NCI-H524 treated with DMSO at 0.1 percent for 48 hours (cell line): ENCODE data around the gene PSMB10.

Experiments used
- DNase-seq: peaks from one replicate; lab custom pipeline; 2025; lab: John Stamatoyannopoulos, UW

PSMB10 gene

DNA sequence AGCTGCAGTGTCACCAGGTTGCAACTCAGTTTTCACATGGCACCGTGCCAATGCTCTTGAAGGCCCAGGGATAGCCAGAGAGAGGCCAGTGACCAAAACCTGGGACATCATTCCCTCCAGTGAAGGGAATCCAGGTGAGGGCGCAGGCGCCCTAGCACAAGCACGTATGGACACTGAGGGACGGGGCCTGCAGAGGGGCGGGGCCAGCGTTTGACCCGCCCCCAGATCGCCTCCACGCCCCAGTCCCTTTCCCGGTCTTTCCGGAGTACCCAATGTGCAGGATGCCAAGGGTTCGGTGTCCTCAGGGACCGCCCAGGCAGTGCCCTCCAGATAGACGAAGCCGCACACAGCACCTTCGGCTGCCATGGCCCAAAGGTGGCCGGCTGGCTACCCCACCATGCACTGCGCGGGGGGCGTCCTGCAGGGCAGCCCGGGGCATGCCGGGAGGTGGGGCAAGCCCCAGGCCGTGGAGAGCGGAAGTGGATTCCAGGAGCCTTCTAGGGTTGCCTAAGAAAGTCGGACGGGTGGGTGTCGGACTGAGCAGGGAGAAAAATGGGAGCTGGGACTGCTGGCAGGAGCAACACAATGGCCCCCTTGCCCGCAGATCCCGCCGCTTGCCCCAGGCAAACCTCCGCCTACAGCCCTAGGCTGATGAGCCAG, 27.1 kb upstream of the PSMB10 start:
- no peak for DNase-seq

DNA sequence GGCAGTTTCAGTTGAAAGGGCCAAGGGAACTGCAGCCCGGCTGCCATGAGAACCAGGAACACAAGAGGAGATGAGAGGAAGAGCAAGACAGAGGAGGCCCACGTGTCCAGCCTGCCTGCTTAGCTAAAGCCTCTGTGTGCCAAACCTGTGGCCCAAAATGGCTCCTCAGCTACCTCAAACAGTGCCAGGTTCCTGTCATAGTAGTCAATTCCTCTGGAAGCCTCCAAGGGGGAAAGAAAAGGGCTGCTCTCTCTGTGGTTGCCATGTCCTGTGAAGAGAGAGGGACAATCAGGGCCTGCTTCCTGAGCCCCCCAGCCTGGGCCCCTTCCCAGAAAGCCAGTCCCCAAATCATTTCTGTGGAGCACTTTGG, 26.6 kb upstream of the PSMB10 start:
- no peak for DNase-seq

DNA sequence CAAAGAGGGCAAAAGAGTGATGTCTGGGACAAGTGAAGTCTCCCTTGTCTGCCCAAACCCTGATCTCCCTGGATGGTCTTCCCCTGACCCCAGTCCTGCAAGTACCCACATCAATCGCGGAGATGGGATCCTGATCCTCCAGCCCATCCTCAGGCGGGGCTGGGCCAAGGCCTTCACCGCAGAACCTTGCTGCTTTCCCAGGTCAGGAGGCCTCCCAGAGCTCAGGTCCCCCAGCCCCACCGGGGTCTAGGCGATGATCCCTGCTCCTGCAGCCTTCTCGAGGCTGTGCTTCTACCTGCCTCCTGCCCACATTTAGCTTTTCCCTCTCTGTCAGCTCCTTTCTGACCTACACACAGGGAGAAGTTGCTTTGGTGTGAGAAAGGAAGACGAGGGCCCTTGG, 25.5 kb upstream of the PSMB10 start:
- DNase-seq, result no peak

DNA sequence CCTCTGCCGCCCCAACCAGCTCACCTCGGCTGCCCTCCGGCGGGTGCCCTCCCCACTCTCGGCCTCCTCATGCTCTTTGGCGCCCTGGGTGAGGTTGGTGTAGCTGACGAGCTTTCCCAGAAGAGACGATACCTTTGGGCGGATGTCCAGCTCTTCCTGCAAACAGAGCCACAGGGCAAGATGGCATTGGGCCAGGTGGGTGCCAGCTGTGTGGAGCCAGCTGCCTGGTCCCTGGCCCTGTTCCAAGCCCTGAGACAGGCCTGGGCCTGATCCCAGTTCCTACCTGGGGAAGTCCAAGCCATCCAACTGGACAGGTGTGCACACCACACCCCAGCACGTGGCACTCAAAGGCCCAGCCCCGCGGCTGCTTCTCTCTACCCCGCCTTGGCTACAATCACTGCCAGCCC, 24.9 kb upstream of the PSMB10 start:
- DNase-seq, result no peak

DNA sequence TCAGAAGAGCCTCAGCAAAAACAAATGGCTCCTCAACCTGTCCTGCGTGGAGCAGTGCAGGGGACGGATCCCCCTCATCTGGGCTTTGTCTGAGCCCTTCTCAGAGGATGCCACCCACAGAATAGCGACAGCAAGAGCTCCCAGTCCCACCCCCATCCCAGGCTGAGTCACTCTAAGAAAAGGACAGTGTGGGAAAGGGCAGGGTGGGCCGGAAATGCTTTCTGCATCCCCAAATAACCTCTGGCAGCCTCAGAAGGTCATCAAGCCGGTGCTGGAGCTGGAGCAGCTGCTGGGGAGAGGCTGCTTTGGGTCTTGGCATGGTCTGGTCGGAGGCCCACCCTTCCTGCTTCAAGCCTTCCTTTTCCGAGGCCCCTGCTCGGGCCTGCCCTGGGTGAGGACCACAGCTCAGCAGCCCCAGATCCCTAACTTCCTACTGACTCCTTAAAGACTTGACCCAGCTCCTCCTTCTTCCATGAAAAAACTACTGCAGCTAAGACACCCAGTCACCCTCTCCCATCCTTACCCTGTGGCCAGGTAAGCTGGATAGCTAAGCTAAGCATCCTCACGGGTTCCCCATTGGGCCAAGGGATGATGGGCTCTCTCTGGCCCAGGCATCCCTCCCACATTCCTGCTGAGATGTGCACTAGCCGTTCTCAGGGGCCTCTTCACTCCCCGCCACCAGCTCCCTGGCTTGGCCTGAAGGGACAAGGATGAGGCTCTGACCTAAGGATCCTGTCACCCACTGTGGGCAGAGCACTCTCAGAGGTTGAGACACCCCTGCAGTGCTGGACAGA, 23.1 kb upstream of the PSMB10 start:
- DNase-seq, result no peak

DNA sequence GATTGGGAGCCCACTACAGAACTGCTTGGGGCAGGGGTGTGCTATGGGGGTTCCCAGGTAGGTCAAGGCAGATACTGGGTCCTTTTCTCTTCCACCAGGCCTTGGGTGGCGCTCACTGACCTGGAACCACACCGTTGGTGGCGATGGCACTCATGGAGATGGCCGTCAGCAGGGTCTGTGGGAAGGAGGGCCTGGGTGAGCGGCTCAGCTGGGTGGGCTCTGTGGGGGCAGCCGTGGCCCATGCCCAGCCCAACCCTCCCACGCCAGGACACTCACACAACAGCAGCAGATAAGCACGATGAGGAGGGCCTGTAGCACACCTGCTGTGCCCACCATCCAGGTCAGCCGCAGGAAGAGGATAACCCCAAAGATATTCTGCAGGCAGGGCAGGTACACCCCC, 21.0 kb upstream of the PSMB10 start:
- DNase-seq, result no peak

DNA sequence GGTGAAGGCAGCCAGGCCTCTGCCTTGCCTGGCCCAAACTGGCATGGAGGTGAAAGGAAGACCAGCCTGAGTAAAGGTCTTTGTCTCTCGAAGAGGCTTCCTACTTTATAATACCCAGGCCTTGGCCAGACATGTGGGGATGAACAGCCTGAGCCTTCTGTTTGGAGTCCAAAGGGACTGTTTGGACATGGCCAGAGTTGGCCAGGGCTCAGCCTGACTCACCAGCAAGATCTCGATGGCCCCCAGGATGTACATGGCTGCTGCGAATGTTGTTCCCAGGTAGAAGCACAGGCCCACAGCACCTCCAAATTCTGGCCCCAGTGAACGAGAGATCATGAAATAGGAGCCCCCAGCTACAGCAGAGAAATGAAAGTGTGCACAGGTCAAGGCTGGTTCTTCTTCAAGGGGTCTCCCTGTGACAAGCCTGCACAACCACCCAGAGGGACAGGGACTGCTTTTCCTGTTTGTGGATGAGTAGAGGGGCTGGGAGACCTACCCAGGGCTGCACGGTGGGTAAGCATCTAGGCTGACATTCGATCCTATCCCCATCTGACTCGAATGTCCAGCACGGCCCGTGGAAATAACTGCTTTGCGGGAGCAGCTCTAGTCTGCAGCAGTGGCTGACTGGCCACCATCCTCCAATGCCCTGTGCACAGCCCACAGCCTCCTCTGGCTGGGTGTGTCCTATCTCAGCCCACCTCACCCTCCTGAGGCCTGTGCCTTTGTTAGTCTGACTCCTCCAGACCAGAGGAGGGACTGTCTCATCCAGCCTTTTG, 18.0 kb upstream of the PSMB10 start:
- no peak for DNase-seq

DNA sequence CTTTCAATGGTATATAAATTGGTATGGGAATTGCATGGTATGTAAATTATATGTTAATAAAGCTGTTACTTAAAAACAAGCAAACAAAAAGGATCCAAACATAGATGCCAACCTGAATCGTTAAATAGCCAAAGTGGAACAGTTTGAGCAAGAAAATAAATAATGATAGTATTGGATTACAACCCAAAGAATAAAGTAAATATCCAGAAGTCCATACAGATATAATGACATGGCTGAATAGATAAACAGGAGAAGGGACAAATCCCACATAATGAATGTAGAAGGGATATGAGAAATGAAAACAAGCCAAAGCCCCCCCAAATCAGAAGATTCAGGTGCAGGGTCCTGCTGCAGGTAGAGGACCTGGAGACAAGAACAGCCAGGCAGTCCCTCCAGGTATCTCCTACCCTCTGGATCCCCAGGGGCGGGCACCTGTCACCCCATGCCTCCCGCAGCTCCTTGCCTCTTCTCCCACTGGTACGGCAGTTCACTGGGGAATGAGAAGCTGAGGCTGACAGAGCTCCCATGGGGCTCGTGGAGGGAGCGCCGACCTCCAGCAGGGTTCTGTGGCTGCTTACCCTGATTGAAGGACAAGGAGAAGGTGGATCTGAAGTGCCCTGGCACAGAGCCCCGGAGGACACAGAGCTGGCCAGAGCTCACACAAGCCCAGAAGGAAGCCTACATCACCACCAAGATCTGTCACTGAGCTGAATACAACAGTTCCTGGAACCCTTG, 17.2 kb upstream of the PSMB10 start:
- no peak for DNase-seq

DNA sequence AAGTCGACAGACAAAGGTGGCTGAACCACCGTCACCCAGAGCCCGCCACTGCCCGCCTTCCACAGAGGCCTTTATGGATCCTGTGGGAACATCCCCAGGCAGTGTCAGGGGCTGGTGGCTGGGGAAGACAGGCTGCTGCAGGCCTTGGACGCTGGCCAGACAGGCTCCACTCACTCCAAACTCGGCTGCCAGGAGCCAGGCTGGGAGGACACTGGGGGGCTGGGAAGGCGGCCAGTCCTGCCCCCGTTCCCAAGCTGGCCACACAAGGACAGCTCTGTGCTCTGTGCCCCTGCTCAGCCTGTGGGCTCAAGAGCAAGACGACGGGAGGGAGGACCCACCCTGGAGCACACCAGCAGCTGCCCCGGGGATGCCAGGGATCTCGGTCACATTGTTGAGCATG, 14.8 kb upstream of the PSMB10 start:
- no peak for DNase-seq

DNA sequence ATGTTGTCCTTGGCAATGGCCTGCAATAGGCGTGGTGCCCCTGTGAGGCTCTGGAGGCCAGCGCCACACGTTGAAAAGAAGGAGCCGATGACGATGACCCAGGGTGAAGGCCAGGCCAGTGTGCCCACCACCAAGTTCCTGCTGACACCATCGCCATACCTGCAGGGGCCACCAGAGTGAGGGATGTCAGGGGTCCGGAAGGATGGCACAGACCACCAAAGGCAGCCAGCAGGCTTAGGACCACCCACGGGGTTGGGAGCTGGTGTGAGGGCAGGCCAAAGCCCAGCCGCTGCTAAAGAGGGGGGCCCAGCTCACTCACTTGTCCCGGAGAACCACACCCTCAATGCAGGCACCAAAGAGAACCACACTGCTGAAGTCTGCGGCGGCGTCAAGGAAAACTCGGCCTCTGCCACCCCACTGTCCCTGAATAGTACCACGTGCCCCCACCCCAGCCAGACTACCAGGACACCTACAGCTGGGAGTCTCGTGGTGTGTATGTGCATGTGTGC, 13.7 kb upstream of the PSMB10 start:
- no peak for DNase-seq

DNA sequence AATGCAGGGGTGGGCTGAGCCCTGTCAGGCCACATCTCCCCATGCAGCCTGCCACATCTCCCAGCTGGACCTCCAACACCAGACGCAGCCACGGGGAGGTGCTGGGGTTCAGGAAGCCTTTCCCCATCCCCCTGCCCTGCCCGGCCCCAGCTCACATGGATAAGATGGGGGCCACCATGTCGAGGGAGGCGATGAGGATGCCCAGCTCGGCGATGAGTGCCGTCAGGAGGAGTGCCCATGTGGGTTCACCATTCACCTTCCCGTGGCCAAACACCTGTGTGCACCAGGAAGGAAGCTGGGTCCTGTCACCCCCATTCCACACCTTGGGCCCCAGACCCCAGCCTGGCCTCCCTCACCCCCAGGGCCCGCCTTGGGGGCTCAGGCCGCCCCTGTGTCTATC, 13.0 kb upstream of the PSMB10 start:
- no peak for DNase-seq

DNA sequence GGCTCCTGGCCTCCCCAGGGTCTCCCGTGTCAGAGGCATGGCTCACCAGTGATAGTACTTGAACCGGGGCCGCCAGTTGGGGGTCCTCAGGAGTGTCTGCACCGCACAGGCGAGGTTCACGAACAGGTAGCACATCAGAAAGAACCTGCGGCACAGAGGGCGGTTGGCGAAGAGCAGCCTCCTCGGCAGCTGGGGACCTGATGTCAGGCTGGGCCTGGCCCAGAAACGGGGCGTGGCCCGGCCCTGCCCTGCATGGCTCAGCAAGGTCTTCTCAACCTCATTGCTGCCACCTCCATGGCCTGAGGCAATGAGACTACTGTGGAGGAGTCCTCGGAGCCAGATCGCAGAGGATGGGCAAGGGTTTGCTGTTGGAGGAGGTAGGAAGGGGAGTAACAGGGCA, 11.4 kb upstream of the PSMB10 start:
- DNase-seq, result no peak

DNA sequence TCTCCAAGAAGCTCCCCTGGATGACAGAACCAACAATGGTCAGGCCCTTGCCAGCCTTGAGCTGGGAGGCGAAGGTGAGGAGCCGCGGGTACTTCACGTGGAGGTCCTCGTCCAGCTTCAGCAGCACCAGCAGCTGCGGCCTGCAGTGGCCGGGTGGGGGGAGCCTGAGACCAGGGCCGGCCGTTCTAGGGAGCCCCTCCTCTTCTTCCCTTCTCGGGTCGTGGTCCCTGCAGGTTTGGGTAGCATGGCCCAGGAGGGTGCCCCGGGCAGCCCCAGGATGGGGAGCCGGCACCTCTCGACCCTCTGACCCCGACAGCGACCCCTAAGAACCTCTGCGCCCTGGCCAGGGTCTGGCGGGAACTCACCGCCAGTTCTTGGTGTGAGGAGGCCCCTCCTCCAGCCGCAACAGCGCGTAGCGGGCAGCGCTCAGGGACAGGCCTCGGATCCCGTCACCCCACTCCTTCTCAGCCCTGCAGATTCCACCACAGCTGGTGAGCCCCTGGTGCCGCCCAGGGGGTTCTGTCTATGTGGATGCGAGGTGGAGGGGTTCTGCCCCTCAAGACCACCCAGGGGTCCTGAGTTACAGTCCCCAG, 10.4 kb upstream of the PSMB10 start:
- DNase-seq, result no peak

DNA sequence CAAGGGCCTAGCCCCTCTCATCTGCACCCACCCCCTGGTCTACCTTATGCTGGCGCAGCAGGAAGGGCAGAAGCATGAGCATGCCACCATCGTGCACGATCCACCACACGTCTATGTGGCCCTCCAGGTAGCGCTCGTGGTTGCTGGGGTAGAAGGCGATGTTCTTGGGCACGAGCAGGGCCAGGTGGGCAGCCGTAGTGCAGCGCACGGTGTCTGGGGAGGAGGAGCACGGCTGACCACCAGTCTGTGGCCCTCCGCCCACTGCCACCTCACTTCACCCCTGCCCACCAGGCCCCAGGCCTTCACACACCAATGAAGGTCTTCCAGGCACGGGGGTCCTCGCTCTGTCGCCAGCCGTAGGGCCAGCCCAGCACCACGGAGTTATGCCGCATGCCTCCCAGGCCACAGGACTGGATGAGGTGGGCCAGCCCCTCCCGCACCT, 9.5 kb upstream of the PSMB10 start:
- no peak for DNase-seq

DNA sequence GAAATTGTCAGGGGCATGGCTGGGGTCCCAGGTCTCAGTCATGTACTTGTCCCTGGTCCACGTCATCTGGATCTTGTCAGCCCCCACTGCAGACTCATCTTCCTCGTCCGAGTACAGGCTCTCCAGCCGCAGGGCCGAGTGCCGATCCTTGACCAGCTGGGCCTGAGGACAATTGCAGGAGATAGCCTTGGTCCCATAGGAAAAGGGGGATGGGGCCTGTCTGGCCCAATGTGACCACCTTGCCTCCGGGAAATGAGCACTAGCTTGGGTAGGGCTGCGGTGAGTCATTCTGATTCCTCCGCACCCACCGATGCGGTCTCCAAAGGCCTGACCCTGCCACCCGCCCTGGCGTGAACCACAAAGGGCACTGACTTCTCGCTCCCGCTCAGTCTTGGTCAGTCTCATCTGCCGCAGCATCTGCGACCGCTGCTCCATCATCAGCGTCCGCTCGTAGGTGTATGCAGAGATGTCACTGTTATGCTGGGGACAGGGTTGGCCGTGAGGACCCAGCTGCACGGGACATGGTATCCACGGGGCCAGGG, 8.8 kb upstream of the PSMB10 start:
- no peak for DNase-seq

DNA sequence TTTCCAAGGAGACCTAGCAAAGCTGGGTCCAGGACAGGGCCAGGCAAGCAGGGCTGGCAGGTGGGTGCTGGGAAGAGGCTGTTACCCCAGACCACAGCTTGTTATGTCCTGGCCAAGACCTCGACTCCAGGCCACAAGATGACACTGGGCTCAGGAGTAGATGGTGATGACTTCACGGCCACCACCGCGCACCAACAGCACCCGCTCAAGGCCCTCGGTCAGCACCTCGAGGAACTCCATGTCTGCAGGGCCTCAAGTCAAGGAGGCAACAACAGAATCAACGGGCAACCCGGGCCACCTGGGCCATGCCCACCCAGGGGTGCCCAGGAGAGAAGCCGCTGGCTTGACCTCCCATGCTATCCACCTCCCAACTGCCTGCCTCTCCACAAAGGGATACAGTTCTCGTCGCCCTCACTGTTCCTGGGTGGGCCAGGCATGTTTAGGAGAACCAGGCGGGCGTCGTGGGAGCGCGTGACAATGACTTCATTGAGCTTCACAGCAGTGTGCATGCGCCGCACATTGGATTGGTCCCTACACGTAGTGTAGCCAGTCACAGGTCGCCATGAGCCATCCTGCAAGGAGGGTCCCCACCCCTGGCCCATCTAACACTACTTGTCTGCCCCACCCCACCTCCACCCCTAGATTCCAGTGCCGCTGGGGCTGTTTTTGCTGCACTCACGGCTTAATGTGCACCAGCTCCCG, 8.2 kb upstream of the PSMB10 start:
- no peak for DNase-seq

DNA sequence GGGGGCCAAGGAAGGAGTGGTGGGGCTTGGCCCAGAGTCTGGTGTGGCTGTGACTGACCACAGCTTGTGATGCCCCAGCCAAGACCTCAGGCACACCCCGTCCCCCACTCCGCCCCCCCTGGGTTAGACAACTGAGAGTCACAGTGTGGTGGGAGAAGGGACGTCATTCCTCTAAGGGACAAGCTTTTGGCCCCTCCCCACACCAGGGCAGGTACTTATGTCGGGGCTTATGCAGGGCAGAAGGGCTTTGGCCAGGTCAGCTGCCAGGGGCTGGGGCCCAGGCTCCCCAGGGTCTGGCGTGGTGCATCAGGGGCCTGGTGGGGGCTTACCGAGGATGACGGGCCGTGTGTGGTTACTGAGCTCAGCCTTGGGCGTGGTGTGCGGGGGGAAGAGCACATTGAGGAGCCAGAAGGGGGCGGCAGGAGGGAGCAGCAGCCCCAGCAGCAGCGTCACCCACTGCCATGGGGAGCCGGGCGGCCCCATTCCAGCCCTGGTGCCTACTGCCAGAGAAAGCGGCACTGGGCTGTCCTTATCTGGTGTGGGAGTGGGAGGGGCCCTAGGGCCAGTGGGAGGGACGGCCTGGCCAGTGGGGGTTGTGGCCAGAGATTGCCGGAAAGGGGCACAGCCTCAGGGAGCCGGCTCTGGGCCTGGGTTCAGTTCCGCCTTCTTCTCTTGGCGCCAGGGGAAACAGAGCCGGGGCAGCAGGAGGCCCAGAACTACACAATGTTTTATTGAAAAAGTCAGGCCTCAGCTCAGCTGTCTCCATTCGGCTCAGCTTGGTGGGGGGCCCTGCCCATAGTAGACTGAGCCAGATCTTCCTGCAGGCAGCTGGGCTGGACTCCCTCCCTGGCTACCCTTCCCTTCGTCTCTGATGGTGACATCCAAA, 7.2 kb upstream of the PSMB10 start, which contains the start of gene LCAT:
Gene LCAT (minus strand): TSS at position 502 of the 886 bp plus-strand sequence. CDS start 19 bp downstream, at position 483.
- DNase-seq, result no peak

DNA sequence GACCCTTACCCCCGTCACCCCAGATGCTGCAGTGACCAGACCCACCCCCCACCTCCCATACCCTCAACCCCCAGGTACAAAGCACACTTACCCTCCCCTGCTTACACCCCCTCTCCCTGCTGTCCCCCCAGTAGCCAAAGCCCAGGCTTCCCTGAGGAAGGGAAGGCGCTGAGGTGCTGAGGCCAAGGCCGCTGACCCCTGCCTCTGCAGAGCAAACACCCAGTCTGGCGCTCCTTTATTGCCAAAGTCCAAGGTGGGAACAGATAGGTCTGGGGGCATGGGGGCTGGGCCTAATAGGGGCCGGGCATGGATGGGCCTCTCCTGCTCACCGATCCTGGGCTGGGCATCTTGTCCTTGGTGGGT, 6.6 kb upstream of the PSMB10 start:
- DNase-seq, result no peak

DNA sequence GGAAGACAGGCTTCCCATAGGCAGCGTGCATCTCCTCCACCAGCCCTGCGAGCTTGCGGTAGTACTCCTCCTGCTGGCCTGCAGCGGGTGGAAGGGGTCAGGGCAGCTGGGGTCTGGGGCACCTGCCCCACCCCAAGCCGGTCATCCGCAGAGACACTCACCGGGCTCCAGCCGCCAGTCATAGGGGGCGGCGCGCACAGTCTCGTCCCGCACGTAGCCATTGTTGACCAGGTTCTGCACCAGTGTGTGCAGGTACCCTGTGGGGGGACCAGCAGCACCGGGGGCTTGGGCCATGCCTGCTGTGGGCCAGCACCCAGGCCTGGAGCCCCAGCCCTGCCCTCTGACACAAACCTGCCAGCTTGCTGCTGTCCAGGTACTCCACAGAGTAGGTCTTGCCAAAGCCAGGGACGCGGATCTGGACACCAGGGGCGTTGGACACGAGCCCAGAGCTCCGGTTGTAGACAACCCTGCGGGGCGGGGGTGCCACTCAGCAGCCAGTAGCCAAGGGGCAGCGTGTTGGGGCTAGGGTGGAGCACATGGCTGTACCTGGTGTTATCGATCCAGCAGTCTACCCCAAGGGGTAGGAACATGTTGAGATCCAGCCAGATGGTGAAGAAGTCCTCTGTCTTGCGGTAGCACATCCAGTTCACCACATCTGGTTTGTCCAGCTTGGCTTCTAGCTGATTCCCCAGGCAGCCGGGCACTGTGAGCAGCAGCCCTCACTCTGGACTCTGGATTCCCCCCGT, 6.0 kb upstream of the PSMB10 start:
- no peak for DNase-seq
